Fibroblast of lung (primary cell): Measurements from ENCODE around the gene ZNF384.

Experiments used
- EZH2 ChIP-seq: IDR thresholded peaks from 2 replicates; pipeline ENCODE4 v1.5.1; 2012; ENCODE audit warnings: low read length, control low read depth, mild to moderate bottlenecking; ENCODE audit errors: missing control alignments
- TF ChIP-seq, protein P1 (sequence below), 2 donors: IDR thresholded peaks in 1 of 2; conservative IDR thresholded peaks in 1 of 2; 1 replicate in 1 of 2; 2 replicates in 1 of 2; pipeline ENCODE4 v1.5.1; 2011 to 2012; ENCODE audit warnings: low read length in 2 of 2, control low read depth in 1 of 2, inconsistent platforms in 1 of 2, low read depth in 1 of 2, mild to moderate bottlenecking in 1 of 2

- TF ChIP-seq, protein P1, sequence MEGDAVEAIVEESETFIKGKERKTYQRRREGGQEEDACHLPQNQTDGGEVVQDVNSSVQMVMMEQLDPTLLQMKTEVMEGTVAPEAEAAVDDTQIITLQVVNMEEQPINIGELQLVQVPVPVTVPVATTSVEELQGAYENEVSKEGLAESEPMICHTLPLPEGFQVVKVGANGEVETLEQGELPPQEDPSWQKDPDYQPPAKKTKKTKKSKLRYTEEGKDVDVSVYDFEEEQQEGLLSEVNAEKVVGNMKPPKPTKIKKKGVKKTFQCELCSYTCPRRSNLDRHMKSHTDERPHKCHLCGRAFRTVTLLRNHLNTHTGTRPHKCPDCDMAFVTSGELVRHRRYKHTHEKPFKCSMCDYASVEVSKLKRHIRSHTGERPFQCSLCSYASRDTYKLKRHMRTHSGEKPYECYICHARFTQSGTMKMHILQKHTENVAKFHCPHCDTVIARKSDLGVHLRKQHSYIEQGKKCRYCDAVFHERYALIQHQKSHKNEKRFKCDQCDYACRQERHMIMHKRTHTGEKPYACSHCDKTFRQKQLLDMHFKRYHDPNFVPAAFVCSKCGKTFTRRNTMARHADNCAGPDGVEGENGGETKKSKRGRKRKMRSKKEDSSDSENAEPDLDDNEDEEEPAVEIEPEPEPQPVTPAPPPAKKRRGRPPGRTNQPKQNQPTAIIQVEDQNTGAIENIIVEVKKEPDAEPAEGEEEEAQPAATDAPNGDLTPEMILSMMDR (conservative IDR thresholded peaks at IDR 0.05 in 1 of 2, IDR thresholded peaks at IDR 0.05 in 1 of 2; ENCODE audit: low read depth in 1 of 2, low read length in 2 of 2) = no peak
- TF ChIP-seq EZH2 = no peak
These were observed 57.6 kb downstream of the ZNF384 start for GRCh38 chr12:6631549-6631961.
